Hippocampal formation (tissue), 2 donors: ENCODE data around the gene LRRC75B.
"Not testable (repeated sequence)": the region's sequence is repeated elsewhere in the genome, so short reads cannot be mapped to it uniquely, and the experiment has no call there.

Source experiments
- DNase-seq, 2 donors: peaks; one replicate each; lab custom pipeline; 2025; lab: John Stamatoyannopoulos, UW

LRRC75B gene, protein sequence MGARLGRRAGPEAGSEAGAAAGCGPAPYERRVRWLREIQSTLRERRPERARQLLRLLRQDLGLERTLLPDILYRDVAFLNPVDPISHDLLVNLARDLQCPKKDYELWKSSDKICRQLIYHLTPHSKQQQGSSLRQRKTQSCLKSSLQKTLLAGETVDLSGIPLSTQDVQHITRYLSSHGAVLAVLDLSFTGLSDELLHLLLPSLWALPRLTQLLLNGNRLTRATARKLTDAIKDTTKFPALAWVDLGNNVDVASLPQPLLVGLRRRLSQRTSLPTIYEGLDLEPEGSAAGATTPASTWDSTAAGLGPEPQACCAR

DNA sequence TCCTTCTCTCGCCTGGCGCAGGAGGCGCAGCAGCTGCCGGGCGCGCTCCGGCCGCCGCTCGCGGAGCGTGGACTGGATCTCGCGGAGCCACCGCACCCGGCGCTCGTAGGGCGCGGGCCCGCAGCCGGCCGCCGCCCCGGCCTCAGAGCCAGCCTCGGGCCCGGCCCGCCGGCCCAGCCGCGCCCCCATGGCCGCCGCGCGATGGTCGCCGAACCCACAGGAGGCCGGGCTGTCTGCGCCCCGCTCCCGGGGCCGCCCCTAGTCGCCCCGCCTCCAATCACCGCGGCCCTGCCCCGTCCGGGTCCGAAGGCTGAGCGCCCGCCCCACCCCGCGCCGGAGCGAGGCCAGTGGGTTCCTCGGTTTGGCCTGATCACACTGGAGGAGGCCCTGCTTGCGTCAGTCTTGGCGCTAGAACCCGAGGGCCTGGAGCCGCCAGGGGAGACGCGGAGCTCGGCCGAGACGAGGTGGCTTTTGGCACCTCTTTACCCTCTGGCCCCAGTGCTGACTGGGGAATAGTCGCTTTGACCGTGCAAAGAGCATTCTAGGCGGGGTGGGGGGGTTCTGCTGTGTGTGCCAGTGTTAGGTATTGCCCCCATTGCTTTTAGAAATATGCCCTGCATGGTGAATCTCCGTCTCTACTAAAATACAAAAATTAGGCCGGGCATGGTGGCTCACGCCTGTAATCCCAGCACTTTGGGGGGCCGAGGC lies at the start of gene LRRC75B:
LRRC75B (minus strand) TSS at position 223 of the 708 bp plus-strand sequence; CDS start at position 189, 34 bp downstream.
- peak; percentile 13 to 62 for DNase-seq

DNA sequence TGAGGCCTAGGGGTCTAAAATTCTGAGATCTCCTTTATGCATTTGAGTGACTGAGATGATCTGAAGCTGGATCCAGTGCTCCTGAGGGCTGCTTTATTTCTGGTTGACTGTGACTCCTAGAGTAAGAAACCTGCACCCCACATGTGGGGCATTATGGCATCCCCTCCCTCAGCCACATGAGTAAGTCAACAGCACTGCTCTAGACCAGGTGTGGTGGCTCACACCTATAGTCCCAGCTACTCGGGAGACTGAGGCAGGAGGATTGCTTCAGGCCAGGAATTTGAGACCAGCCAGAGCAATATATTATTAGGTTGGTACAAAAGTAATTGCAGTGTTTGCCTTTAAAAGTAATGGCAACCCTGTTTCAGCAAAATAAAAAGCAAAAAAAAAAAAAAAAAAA lies 49.4 kb upstream of the LRRC75B start:
- not testable (repeated sequence) for DNase-seq

DNA sequence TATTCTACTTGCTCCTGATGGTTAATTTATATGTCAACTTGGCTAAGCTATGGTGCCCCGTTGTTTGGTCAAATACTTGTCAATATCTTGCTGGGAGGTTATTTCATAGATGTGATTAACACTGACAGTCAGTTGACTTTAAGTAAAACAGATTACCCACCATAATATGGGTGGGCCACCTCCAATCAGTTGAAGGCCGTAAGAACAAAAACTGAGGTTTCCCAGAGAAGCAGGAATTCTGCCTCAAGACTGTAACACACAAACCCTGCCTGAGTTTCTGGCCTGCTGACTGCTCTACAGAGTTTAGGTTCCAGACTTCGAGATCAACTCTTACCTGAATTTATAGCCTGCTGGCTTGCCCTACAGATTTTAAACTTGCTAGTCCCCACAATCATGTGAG lies 43.6 kb upstream of the LRRC75B start:
- not testable (repeated sequence) for DNase-seq

DNA sequence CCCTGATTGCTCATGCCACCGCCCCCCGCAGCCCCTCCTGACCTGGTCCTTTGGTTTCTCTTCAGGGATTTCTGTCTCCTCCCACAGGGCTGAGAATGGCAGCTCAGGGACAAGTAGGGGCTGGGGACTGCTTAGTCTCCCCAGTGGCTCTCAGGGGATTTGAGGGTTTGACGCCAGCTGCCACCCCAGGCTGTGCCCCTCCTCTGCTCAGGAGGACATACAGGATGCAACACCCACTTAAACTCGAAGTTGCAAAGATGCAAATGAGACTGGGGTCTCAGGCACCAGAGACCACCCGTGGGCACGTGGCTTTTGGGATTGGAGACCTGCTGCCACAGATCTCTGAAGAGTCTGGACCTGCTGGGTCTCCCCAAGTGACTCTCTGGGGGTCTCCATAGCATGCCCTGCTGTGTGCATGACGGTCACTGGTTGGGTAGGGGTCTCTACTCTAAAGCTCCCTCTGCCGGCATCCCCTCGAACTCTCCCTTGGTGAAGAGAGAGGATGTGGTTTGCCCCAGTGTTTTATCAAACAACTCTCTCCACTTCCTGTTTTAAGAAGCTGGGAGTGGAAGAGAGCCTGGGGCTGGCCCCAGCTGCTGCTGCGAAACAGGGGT lies 42.0 kb upstream of the LRRC75B start:
- not testable (repeated sequence) for DNase-seq

DNA sequence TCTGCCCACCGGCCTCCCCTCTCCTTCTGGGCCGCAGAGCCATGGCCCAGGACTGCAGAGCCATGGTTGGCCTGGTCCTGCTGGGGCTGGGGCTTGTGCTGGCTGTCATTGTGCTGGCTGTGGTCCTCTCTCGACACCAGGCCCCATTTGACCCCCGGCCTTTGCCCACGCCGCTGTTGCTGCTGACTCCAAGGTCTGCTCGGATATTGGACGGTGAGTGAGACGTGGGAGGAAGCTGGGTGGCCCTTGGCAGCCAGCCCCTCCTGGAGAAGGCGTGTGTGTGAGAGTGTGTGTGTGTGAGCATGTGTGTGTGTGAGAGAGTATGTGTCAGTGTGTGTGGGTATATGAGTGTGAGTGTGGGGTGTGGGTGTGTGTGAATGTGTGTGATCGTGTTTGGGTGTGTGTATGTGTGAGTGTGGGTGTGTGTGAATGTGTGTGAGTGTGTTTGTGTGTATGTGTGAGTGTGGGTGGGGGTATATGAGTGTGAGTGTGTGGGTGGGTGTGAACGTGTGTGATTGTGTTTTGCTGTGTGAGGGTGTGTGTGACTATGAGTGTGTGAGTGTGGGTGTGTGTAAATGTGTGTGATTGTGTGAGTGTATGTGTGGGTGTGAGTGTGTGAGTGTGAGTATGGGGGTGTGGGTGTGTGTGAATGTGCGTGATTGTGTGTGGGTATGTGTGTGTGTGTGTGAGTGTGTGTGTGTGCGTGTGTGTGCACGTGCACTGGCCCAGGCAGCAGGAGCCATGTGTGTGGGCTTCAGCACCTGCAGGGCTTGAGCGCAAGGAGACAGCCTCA lies 40.6 kb upstream of the LRRC75B start:
- DNase-seq = not testable (repeated sequence)

DNA sequence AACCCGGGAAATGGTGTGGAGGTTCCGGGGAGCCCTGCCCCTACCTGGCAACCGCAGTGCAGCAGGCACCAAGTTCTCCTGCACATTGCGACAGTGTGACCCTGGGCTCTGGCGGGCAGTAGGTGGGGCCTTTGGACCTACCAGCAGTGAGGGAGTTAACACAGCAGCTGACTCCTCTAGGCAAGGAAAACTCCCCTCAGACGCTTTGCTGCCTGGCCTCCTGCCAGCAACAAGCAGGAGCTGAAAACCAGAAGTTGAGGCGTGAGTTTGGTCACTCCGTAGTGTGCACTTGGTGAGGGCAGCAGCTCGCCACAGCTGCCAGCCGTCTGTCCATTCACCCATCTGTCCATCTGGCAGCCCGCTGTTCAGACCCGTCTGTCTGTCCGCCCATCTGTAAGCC lies 39.8 kb upstream of the LRRC75B start:
- DNase-seq = not testable (repeated sequence)

DNA sequence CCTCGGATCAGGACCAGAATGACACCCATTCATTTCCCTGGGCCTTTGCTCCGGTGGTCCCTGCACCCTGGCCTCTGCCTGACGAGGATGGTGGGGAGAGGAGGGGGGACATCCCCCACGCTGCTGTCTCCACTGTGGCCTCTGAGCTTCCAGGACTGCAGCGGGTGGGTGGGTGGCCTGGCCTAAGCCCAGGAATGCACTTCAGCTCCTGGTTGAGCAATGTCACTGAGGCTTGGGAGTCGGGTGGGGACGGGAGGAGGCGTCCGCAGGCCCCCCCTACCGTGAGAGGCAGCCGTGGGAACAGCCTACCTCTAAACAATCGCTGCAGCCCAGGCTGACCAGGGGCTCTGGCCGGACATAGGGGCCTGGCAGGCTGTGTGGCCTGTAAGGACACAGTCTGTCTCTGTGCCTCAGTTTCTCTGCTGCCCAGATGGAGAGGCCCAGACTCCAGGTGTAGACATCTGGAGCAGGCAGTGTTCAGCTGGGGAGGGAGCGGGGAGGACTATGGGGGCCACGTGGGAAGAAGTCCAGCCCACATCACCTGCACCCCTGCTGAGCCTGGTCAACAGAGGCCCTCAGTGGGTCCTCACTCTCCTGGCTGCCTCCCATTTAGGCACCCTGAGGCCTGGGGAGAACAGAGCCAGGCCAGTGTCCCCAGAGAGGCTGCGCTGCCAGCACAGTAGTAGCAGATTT lies 38.7 kb upstream of the LRRC75B start:
- DNase-seq = not testable (repeated sequence)

DNA sequence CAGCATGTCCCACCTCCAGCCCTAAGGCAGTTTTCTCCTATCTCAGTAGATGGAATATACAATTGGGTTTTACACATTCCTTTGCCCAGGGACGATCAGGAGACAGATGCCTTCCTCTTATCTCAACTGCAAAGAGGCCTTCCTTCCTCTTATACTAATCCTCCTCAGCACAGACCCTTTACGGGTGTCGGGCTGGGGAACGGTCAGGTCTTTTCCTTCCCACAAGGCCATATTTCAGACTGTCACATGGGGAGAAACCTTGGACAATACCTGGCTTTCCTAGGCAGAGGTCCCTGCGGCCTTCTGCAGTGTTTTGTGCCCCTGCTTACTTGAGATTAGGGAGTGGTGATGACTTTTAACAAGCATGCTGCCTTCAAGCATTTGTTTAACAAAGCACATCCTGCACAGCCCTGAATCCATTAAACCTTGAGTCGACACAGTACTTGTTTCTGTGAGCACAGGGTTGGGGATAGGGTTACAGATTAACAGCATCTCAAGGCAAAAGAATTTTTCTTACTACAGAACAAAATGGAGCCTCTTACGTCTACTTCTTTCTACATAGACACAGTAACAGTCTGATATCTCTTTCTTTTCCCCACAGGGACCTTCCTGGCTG lies 38.0 kb upstream of the LRRC75B start:
- not testable (repeated sequence) for DNase-seq

DNA sequence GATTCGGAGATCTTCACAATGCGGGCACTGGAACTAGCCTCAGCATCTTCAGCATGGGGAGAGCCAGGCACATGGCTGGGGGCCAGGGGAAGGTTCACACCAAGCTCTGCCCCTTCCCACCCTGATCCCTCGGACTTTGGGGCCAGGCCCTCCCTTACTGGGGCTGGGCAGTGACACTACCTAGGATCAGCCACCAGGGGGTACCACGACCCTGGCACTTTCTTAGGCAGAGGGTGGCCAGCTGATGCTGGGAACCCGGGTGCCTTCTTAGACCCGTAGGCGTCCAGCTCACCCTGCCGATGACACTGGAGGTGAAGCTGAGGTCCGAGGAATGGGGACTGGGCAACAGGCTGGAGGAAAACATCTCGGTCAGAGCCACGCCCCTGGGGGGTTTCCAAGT lies 36.2 kb upstream of the LRRC75B start:
- DNase-seq = not testable (repeated sequence)

DNA sequence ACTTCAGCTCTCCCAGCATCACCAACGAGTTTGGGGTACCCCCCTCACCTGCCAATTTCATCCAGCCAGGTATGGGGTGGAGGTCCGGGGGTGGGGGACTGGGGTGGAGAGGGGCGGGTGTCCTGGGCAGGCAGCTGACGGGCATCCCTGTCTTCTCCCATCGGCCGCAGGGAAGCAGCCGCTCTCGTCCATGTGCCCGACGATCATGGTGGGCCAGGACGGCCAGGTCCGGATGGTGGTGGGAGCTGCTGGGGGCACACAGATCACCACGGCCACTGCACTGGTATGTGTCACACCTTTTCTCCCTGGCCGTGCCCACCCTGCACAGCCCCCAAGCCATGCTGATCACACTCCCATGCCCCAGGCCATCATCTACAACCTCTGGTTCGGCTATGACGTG lies 35.0 kb upstream of the LRRC75B start:
- not testable (repeated sequence) for DNase-seq

DNA sequence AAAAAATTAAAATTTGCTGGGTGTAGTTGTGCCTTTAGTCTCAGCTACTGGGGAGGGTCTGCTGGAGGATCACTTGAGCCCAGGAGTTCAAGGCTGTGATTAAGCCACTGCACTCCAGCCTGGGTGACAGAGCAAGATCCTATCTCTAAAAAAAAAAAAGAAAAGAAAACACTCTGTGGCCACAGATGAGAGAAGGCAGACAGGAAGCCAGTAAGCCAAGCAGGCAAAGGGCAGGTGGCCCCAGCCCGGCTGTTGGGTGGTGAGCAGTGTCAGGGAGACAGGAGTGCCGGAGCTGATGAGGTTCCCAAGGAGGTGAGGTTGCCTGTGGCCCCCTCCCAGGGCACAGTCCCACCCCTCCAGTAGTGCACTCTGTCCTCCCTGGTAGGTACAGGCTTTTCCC lies 29.7 kb upstream of the LRRC75B start:
- not testable (repeated sequence) for DNase-seq

DNA sequence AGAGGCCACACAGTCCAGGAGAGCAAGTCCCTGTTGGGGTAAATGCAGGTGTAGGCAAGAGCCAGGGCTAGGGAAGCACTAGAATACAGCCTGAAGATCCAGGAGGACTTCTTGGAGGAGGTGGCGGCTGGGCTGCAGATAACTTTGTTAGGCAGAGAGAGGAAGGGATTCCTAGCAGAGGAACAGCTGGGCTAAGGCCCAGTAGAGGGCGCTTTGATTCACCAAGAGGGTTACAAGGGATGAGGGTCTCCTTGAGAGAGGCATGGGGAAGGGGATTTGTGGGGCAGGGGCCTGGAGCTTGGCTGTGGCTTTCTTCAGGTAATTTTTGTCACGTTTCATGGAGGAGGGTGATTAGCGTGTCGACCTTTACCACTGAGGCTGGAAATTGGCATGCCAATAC lies 28.4 kb upstream of the LRRC75B start:
- not testable (repeated sequence) for DNase-seq

DNA sequence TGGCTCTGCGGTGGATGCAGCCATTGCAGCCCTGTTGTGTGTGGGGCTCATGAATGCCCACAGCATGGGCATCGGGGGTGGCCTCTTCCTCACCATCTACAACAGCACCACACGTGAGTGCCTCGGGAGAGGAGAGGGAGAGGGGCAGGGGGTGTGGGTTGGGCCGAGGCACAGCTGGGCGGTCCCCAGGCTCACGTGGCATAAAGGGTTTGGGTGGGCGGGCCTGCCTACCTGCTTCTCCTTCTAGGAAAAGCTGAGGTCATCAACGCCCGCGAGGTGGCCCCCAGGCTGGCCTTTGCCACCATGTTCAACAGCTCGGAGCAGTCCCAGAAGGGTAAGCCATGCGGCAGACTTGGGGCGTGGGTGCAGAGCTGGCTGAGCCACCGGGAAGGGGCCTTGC lies 21.9 kb upstream of the LRRC75B start:
- not testable (repeated sequence) for DNase-seq

DNA sequence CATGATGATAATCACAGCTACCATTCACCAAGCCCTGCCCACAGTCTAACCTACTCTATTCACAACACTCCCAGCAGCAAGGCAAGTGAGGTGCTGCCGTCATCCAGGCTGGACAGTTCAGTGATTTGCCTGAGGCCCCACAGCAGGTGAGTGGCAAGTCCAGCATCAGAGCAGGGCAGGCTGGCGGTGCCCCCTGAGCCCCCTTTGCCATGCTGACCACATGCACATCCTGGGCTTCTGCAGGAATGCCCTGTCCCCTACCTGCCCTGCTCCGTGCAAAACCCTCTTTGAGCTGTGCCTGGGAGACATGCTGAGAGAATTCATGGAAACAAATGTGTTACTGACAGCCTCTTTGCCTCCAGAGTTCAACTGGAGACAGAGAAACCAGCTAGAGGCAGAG lies 17.0 kb upstream of the LRRC75B start:
- not testable (repeated sequence) for DNase-seq

DNA sequence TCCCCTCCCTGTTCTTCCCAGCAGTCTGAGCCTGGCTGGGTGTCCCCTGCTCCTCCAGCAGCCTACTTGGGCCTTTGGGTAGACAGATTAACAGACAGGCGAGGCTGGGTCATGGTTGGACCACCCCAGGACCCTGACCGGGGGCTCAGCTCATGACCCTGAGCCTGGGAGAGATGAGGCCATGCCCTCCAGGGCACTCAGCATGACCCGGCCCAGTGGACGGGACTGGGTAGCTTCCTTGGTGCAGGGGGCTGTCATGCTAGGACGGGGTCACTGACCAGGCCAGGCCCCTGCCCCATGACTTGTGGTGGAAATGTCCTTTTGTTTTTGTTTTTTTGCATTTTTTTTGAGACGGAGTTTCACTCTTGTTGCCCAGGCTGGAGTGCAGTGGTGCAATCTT lies 15.5 kb upstream of the LRRC75B start:
- DNase-seq = not testable (repeated sequence)

DNA sequence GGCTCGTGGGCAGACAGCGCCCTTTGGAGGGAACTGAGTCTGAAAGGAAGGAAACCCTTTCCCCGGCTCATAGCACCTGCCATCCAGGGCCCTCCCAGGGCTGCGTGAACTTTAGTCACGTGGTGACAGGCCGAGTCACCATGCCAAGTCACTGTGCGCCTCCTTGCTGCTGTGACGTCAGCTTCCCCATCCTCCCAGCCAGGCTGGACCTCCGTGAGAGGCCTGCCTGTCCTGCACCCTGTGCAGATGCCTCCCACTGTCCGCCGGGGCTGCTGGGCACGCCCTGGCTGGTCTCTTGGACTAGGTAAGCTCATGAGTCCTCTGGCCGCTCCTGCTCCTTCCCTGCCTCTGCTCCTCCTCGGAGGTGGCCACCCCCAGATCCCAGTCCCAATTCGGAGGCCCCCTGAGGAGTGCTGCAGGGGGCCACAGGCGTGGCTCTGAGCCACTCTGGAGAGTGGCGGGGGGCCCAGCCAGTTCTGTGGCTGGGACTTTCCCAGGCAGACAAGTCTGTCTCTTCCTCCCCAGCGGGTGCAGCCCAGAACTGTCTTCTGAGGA lies 14.6 kb upstream of the LRRC75B start:
- DNase-seq = not testable (repeated sequence)

DNA sequence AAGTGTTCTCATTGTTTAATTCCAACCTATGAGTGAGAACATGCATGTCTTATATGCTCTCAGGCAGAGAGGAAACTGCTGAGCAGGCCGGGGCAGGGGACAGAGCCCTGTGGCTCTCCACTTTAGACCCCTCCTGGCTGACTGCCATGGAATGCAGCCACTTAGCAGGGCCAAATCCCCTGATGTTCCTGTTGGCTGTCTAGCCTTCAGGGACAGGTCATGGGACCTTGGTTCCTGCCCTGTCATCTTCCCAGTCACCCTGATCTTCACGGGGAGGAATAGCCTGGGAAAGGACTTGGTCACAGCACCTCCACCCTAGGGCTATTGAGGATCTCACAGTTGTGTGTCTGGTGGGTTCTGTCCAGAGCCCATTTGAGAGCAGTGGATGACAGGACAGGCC lies 13.5 kb upstream of the LRRC75B start:
- DNase-seq = not testable (repeated sequence)

DNA sequence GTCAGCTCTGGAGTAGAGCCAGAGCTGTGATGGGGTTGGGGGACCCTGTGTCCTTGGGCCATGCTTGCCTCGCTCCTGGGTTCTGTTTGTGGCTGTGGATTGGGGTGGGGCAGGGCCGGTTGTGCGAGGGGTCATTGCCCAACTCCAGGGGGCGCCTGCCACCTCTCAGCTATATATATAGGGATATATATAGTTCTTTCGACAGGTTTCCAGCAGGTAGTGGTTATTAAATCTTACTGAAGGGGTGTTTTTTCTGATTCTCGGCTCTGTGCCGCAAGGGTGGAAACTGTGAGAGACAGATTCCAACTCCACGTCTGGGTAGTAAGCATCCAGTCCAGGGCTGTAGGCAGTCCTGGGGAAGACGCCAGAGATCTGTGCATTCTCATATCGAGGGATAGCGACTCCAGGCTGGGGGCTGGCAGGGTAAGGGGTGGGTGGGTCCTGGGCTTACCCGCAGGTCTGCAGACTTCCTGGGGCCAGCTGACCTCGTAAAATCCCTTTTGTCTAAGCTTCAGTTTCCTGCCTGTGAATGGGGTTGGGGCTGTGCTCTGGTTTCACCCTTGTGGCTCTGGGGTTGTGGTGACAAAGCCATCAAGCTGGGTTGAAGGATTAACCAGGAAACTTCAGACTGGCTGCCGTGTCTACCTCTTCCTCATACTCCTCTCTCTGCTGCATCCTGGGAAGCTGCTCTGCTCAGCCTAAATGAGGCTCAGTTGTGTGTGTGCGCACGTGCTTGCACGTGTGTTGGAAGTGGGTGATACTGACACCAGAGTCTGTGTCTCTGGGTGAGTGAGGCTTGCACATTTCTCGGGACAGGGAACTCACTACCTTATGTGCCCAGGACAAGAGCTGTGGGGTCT lies 11.1 kb upstream of the LRRC75B start:
- not testable (repeated sequence) for DNase-seq
